ENCODE data around the gene APLF. TPM values are rescaled to one million over a fixed set of nuclear protein-coding genes. Genes with fewer than 3 reads are reported as not detected.

APLF gene
- total RNA-seq, 2 donors from 2014 or later = 8.7 to 9.7 TPM

DNA sequence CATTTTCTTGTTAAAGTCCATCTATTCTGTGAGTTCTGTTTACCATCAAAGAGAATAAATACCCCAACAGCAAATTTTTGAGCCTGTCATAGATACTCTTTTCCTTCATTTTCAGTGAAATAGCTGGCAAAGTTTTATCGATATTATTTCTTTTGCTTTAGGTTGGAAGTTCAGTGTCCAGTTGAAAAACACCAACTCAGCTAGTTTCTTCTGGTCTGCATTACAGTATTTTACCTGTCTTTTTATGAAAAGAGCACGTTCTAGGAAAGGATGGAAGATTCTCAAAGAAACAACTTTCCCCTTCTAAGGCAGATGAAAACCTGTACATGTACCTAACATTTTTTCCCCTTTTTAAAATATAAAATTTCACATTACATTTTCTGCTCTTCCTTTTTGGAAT is 95.5 kb downstream of the APLF start:
- Mint-ChIP-seq H3K27ac (no peak overlapping the region), H3K4me1 (peaks cover 6% of the 10 kb centered on the region), H3K9me3 (no peaks in the 10 kb centered on the region), H3K4me3 (no peak overlapping the region), H3K27me3 (ENCODE audit: insufficient read depth) (no peaks in the 10 kb centered on the region), H3K36me3 (ENCODE audit: low read depth) (no peaks in the 10 kb centered on the region)
- TF ChIP-seq, protein P1, sequence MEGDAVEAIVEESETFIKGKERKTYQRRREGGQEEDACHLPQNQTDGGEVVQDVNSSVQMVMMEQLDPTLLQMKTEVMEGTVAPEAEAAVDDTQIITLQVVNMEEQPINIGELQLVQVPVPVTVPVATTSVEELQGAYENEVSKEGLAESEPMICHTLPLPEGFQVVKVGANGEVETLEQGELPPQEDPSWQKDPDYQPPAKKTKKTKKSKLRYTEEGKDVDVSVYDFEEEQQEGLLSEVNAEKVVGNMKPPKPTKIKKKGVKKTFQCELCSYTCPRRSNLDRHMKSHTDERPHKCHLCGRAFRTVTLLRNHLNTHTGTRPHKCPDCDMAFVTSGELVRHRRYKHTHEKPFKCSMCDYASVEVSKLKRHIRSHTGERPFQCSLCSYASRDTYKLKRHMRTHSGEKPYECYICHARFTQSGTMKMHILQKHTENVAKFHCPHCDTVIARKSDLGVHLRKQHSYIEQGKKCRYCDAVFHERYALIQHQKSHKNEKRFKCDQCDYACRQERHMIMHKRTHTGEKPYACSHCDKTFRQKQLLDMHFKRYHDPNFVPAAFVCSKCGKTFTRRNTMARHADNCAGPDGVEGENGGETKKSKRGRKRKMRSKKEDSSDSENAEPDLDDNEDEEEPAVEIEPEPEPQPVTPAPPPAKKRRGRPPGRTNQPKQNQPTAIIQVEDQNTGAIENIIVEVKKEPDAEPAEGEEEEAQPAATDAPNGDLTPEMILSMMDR (conservative IDR thresholded peaks at IDR 0.05) = no peak
- Histone ChIP-seq H3K27me3 (ENCODE audit: control insufficient read depth, insufficient read depth, low read length, poor library complexity, severe bottlenecking) (no peaks in the 10 kb centered on the region), H3K4me1 (ENCODE audit: control insufficient read depth, insufficient read depth, low read length) (peaks cover 4% of the 10 kb centered on the region), H3K9ac (ENCODE audit: extremely low read depth, low read length, poor library complexity, severe bottlenecking) (no peak overlapping the region), H3K4me3 (ENCODE audit: low read length) (no peak overlapping the region), H3K36me3 (ENCODE audit: control insufficient read depth, insufficient read depth, low read length) (no peaks in the 10 kb centered on the region), H3K9me3 (ENCODE audit: control insufficient read depth, low read length) (no peaks in the 10 kb centered on the region), H3K27ac (ENCODE audit: low read depth, low read length) (no peak overlapping the region)
- WGBS, 2 experiments (ENCODE audit: insufficient coverage in 1 of 2, insufficient read length in 1 of 2) = 94 to 98% methylated on average over 2 of the region's 2 CpGs
- no peak for DNase-seq

DNA sequence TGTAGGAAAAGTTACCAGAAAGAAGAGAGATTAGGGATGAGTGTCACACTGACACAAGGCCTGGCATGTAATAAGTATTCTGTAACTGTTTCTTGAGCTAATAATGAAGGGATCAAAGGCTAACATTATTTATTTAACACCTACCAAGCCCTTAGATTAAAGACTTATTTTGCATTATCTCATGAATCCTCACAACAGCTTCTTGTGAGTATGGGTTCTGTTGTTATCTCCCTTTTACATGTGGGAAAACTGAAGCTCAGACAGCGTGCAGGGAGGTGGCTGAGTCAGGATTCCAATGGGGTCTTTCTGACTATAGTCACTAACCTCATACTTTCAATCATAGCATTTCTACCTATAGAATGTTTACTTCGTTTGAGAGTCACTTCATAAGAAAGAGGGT is 97.0 kb downstream of the APLF start:
- Histone ChIP-seq H3K9ac (ENCODE audit: extremely low read depth, low read length, poor library complexity, severe bottlenecking) (no peak overlapping the region), H3K4me1 (ENCODE audit: control insufficient read depth, insufficient read depth, low read length) (peaks cover 4% of the 10 kb centered on the region), H3K36me3 (ENCODE audit: control insufficient read depth, insufficient read depth, low read length) (no peaks in the 10 kb centered on the region), H3K27me3 (ENCODE audit: control insufficient read depth, insufficient read depth, low read length, poor library complexity, severe bottlenecking) (no peaks in the 10 kb centered on the region), H3K4me3 (ENCODE audit: low read length) (no peak overlapping the region), H3K9me3 (ENCODE audit: control insufficient read depth, low read length) (no peaks in the 10 kb centered on the region), H3K27ac (ENCODE audit: low read depth, low read length) (no peak overlapping the region)
- Mint-ChIP-seq H3K4me1 (peaks cover 6% of the 10 kb centered on the region), H3K36me3 (ENCODE audit: low read depth) (no peaks in the 10 kb centered on the region), H3K27me3 (ENCODE audit: insufficient read depth) (no peaks in the 10 kb centered on the region), H3K9me3 (no peaks in the 10 kb centered on the region), H3K27ac (no peak overlapping the region), H3K4me3 (no peak overlapping the region)
- TF ChIP-seq, protein P1 (conservative IDR thresholded peaks at IDR 0.05) = no peak
- WGBS, 2 experiments (ENCODE audit: insufficient coverage in 1 of 2, insufficient read length in 1 of 2) = 89% methylated on average over 2 of the region's 2 CpGs; no CpG with 5 or more reads in 1 of the 2 experiments
- no peak for DNase-seq

DNA sequence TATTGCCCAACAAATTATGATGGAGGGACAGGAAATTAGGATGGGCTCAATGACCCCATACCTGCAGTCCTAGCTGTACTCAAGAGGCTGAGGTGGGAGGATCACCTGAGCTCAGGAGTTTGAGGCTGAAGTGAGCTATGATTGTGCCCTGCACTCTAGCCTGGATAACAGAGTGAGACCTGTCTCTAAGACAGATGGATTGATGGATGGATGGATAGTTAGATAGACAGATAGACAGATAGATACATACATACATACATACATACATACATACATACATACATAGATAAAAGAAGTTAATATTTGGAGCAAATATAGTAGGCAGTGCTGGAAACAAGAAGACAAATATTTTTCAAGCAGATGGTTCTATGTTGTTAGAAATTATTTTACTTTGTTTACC is 97.9 kb downstream of the APLF start:
- Mint-ChIP-seq H3K27ac (no peak overlapping the region), H3K36me3 (ENCODE audit: low read depth) (peaks cover 4% of the 10 kb centered on the region), H3K4me1 (peaks cover 6% of the 10 kb centered on the region), H3K27me3 (ENCODE audit: insufficient read depth) (no peaks in the 10 kb centered on the region), H3K9me3 (no peaks in the 10 kb centered on the region), H3K4me3 (no peak overlapping the region)
- Histone ChIP-seq H3K9ac (ENCODE audit: extremely low read depth, low read length, poor library complexity, severe bottlenecking) (no peak overlapping the region), H3K27ac (ENCODE audit: low read depth, low read length) (no peak overlapping the region), H3K9me3 (ENCODE audit: control insufficient read depth, low read length) (no peaks in the 10 kb centered on the region), H3K36me3 (ENCODE audit: control insufficient read depth, insufficient read depth, low read length) (no peaks in the 10 kb centered on the region), H3K27me3 (ENCODE audit: control insufficient read depth, insufficient read depth, low read length, poor library complexity, severe bottlenecking) (no peaks in the 10 kb centered on the region), H3K4me1 (ENCODE audit: control insufficient read depth, insufficient read depth, low read length) (peaks cover 4% of the 10 kb centered on the region), H3K4me3 (ENCODE audit: low read length) (no peak overlapping the region)
- TF ChIP-seq, protein P1 (conservative IDR thresholded peaks at IDR 0.05) = no peak
- no peak for DNase-seq

All from endodermal cell (in vitro differentiated cells).